GM18499 (cell line): ENCODE results near the gene ANKRD1.

ENCODE experiments used
- ATAC-seq: cut with Tn5 transposase; IDR thresholded peaks from one replicate; pipeline ENCODE4 v1.9.1; 2021; ENCODE audit warnings: moderate number of reproducible peaks; ENCODE audit not compliant: insufficient read depth, unreplicated experiment

Gene ANKRD1

GRCh38 chr10:90866050-90866598, 54.8 kb downstream of the ANKRD1 start:
- ATAC-seq, result no peak

DNA sequence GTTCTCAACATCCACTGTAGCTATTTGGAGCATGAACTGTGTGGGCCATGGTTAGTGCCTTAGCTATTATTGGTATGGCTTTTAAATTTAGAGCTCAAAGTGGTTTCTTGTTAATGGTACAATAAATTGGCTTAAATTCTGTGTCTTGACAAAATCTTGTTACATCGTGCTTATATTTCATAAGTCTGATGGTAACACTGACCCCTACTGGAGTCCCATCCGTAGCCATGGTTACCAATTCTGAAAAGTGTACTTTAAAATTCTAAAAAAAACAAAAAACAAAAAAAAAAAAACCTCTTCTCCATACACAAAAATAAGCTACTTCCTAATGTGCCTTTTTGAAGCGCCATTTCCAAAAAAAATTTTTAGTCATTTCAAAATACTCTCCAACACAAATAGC, 55.5 kb downstream of the ANKRD1 start:
- no peak for ATAC-seq

DNA sequence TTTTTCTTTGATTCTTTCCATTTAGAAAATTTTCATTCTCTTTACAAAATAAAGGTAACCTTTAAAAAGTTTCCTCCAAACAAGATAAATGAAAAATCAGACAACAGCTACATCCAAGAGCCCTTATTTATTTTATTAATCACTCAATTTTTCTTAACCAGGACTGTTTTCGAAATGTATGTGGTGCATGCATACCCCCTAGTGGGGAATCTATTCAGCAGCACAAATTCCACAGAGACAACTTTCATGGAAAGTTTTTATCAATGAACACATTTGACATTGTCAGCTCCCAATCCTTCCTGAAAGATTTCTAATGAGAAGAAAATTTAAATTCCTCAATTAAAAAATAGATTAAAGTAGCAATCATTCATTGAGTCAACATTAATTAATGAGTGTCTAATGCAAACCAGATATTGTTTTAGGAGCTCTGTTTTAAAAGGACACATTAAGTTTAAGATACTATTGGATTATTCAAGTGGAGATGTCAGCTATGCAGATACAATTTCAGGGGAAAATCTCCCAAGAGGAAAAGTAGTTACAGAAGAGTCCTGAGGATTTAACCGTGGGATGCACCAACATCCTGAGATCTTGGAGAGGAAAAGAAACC, 57.9 kb downstream of the ANKRD1 start:
- ATAC-seq, result no peak
